PC-3 (cell line): ENCODE measurements around the gene C12orf76. TPM values are rescaled to one million over a fixed set of nuclear protein-coding genes. Genes with fewer than 3 reads are reported as not detected.
"Not testable (repeated sequence)": the region's sequence is repeated elsewhere in the genome, so short reads cannot be mapped to it uniquely, and the experiment has no call there.

Source experiments
- ATAC-seq: fragments of 200-7000 bp; cut with Tn5 transposase; 2 replicates; pipeline ENCODE4 v1.9.1; 2020; ENCODE audit warnings: mild to moderate bottlenecking, moderate library complexity
- BruUV-seq: library from RNA; stranded (reverse); fragments of 400-500 nt; replicated peaks from 2 replicates; lab custom pipeline; 2021; lab: Mats Ljungman, UMichigan
- CTCF ChIA-PET: fragments of 300-600 bp; sonication (Branson Sonifier 250); formaldehyde crosslinking; loops from one replicate; lab custom pipeline; 2022; ENCODE audit warnings: antibody characterized with exemption; lab: Charles Lee
- POLR2A ChIA-PET: fragments of 300-600 bp; sonication (Branson Sonifier 250); formaldehyde crosslinking; loops from one replicate; lab custom pipeline; 2022; ENCODE audit warnings: antibody characterized with exemption; ENCODE audit not compliant: unreplicated experiment; lab: Charles Lee
- DNase-seq: peaks from one replicate; pipeline ENCODE4 v3.0.0-alpha.2; 2015
- H2AFZ ChIP-seq: fragments of 300-600 bp; sonication (generic); 2 replicates; pipeline ENCODE4 v1.6.0; 2016; ENCODE audit warnings: antibody characterized with exemption, low read length
- H3F3A ChIP-seq: fragments of 300-600 bp; sonication (generic); one replicate; pipeline ENCODE4 v1.6.0; 2017; ENCODE audit warnings: antibody characterized with exemption, low read length, control low read depth, mild to moderate bottlenecking; ENCODE audit not compliant: unreplicated experiment
- H3K27ac ChIP-seq: fragments of 300-600 bp; sonication (generic); 2 replicates; pipeline ENCODE4 v1.5.1; 2016; ENCODE audit warnings: mild to moderate bottlenecking, low read length
- H3K27me3 ChIP-seq: fragments of 300-600 bp; sonication (generic); 2 replicates; pipeline ENCODE4 v1.6.1; 2016; ENCODE audit warnings: low read length, mixed read lengths
- H3K36me3 ChIP-seq: fragments of 300-600 bp; sonication (generic); 2 replicates; pipeline ENCODE4 v1.6.1; 2016; ENCODE audit warnings: low read depth, mixed run types, low read length, mixed read lengths
- H3K4me1 ChIP-seq: fragments of 300-600 bp; sonication (generic); 2 replicates; pipeline ENCODE4 v1.5.1; 2016; ENCODE audit warnings: low read length; ENCODE audit not compliant: insufficient read depth
- H3K4me2 ChIP-seq: fragments of 300-600 bp; sonication (generic); 2 replicates; pipeline ENCODE4 v1.6.0; 2016; ENCODE audit warnings: low read length
- H3K4me3 ChIP-seq: fragments of 300-600 bp; sonication (generic); 2 replicates; pipeline ENCODE4 v1.5.1; 2016; ENCODE audit warnings: mild to moderate bottlenecking, low read length, mixed read lengths
- H3K79me2 ChIP-seq: fragments of 300-600 bp; sonication (generic); 2 replicates; pipeline ENCODE4 v1.6.1; 2017; ENCODE audit warnings: low read length, mixed read lengths
- H3K9ac ChIP-seq: fragments of 300-600 bp; sonication (generic); 2 replicates; pipeline ENCODE4 v1.6.0; 2016; ENCODE audit warnings: mild to moderate bottlenecking, low read length
- H3K9me2 ChIP-seq: fragments of 300-600 bp; sonication (generic); replicated peaks from 2 replicates; pipeline ENCODE4 v1.6.1; 2016; ENCODE audit warnings: mixed run types, low read length, mixed read lengths
- H3K9me3 ChIP-seq: fragments of 300-600 bp; sonication (generic); 2 replicates; pipeline ENCODE4 v1.6.1; 2016; ENCODE audit warnings: low read length, mixed read lengths
- H4K20me1 ChIP-seq: fragments of 300-600 bp; sonication (generic); 2 replicates; pipeline ENCODE4 v1.6.1; 2016; ENCODE audit warnings: low read length, mixed read lengths
- CTCF ChIP-seq: fragments of 300-600 bp; sonication (generic); conservative IDR thresholded peaks from 2 replicates; pipeline ENCODE4 v1.5.1; 2017; ENCODE audit warnings: antibody characterized with exemption, low read depth, mild to moderate bottlenecking, low read length
- EZH2 ChIP-seq: fragments of 300-600 bp; sonication (generic); IDR thresholded peaks from one replicate; pipeline ENCODE4 v1.6.1; 2017; ENCODE audit warnings: antibody characterized with exemption, mild to moderate bottlenecking, low read length; ENCODE audit not compliant: unreplicated experiment
- EZH2phosphoT487 ChIP-seq: fragments of 300-600 bp; sonication (generic); IDR thresholded peaks from 2 replicates; pipeline ENCODE4 v1.6.1; 2018; ENCODE audit warnings: mild to moderate bottlenecking, antibody characterized with exemption, low read length, borderline replicate concordance
- intact Hi-C: fragments of 100-400 bp; cut with micrococcal nuclease; formaldehyde crosslinking; loops from 2 replicates; pipeline ENCODE4 v1.9.0; 2023
- total RNA-seq: library from RNA; depleted of rRNA; stranded (reverse); fragments of >200 nt; gene quantifications from 2 replicates; pipeline ENCODE4 v1.2.3, GENCODE V29; 2014

Gene C12orf76
- total RNA-seq, 1 experiment from 2014 or later: 6.7 TPM

GRCh38 chr12:110088936-110089335 lies 40.6 kb upstream of the C12orf76 start:
- Histone ChIP-seq H2AFZ (no peak overlapping the region), H4K20me1 (no peaks in the 10 kb centered on the region), H3K9me3 (no peaks in the 10 kb centered on the region), H3K36me3 (no peaks in the 10 kb centered on the region), H3K9me2 (no peaks in the 10 kb centered on the region), H3K27me3 (no peaks in the 10 kb centered on the region), H3K79me2 (no peaks in the 10 kb centered on the region), H3K27ac (no peak overlapping the region), H3K4me1 (no peaks in the 10 kb centered on the region), H3F3A (no peaks in the 10 kb centered on the region), H3K9ac (no peak overlapping the region), H3K4me2 (no peak overlapping the region), H3K4me3 (no peak overlapping the region)
- ChIA-PET CTCF (interaction anchor here (0.6 kb wide), 1 partner anchor 60 kb away, joined by 3 read pairs; no protein-coding TSS in a partner anchor), POLR2A (no interaction called here)
- no peak for TF ChIP-seq EZH2
- TF ChIP-seq EZH2phosphoT487: no peak
- TF ChIP-seq CTCF: no peak
- intact Hi-C loops: no loop called here
- DNase-seq: no peak
- ATAC-seq: no peak
- BruUV-seq: no TSS peak

DNA sequence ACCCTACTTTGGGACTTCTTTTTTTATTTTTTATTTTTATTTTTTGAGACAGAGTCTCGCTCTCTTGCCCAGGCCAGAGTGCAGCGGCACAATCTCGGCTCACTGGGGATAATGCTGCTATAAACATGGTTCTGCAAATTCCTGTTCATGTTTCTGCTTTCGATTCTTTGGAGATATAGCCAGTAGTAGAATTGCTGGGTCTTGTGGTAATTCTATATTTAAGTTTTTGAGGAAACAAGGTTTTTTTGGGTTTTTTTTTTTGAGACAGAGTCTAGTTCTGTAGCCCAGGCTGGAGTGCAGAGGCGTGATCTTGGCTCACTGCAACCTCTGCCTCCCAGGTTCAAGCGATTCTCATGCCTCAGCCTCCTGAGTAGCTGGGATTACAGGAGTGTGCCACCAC lies 39.9 kb upstream of the C12orf76 start:
- H3F3A ChIP-seq, H2AFZ ChIP-seq, ATAC-seq, H3K4me1 ChIP-seq, H3K4me2 ChIP-seq, intact Hi-C loops, H3K79me2 ChIP-seq, H3K9ac ChIP-seq, H3K27me3 ChIP-seq, CTCF ChIA-PET, H3K9me2 ChIP-seq, H4K20me1 ChIP-seq, H3K27ac ChIP-seq, H3K9me3 ChIP-seq, H3K36me3 ChIP-seq, H3K4me3 ChIP-seq, DNase-seq, BruUV-seq: not testable (repeated sequence)
- POLR2A ChIA-PET: interaction anchor here (0.6 kb wide), 1 partner anchor 270 kb away, joined by 4 read pairs; no protein-coding TSS in a partner anchor

DNA sequence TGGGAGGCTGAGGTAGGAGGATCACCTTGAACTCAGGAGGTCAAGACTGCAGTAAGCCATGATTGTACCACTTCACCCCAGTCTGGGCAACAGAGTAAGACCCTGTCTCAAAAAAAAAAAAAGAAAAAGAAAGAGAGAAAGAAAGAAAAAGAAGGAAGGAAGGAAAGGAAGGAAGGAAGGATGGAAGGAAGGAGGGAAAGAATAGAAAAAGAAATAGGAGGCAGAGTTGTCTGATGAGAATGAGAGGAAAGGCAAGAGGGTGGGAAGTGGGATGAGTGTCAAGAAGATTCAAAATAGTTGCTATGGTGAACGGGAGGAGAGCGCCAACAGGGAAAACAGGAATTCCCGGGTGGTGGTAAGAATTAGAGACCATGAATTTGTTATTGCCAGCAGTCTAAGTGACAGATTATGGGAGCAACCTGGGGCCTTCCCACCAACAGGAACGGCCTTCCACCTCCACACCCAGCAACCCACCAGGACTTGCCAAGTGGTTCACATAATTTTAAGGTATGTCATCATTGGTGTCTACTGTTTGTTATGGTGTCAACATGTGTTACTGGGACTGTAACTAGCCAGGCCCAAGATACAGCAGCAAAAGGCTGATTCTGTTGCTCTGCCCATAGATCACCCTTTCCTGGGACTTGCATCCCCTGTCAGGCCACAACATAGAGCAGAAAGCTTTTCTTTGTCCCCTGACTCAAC lies 36.1 kb upstream of the C12orf76 start:
- H3K9me2 ChIP-seq: no peaks in the 10 kb centered on the region
- H3K4me1 ChIP-seq: no peaks in the 10 kb centered on the region
- CTCF ChIA-PET: no interaction called here
- H4K20me1 ChIP-seq: no peaks in the 10 kb centered on the region
- H3K9ac ChIP-seq: no peak overlapping the region
- no peaks in the 10 kb centered on the region for H3K79me2 ChIP-seq
- no peak overlapping the region for H3K4me2 ChIP-seq
- no peak overlapping the region for H3K27ac ChIP-seq
- intact Hi-C loops: no loop called here
- H2AFZ ChIP-seq: no peak overlapping the region
- H3K27me3 ChIP-seq: no peaks in the 10 kb centered on the region
- H3K36me3 ChIP-seq: no peaks in the 10 kb centered on the region
- DNase-seq (no peak), ATAC-seq (no peak)
- TF ChIP-seq EZH2 (no peak), EZH2phosphoT487 (no peak), CTCF (no peak)
- H3K4me3 ChIP-seq: no peak overlapping the region
- BruUV-seq: no TSS peak
- H3F3A ChIP-seq: no peaks in the 10 kb centered on the region
- no peaks in the 10 kb centered on the region for H3K9me3 ChIP-seq
- POLR2A ChIA-PET: no interaction called here
